Adrenal gland (tissue), 12 donors: ENCODE data around the gene KBTBD12. TPM values are rescaled to one million over a fixed set of nuclear protein-coding genes. Genes with fewer than 3 reads are reported as not detected.

Experiments
- DNase-seq, 7 donors: peaks; one replicate each; pipeline ENCODE4 v3.0.0-alpha.2; 2019 to 2020
- H3K27ac ChIP-seq, 5 donors: fragments of 200-600 bp; sonication (generic) in 4 of 5; 1 replicate in 3 of 5; 2 replicates in 2 of 5; pipeline versions ENCODE4 v1.5.1 to v1.8.0; 2016 to 2020; ENCODE audit warnings: mild to moderate bottlenecking in 1 of 5
- H3K27me3 ChIP-seq: fragments of 200-600 bp; 2 replicates; pipeline ENCODE4 v1.8.0; 2021
- H3K36me3 ChIP-seq, 2 donors: fragments of 200-600 bp; replicated peaks in 1 of 2; 1 replicate in 1 of 2; 2 replicates in 1 of 2; pipeline versions ENCODE4 v1.5.1 to v1.8.0; 2018 to 2022
- H3K4me1 ChIP-seq, 2 donors: fragments of 200-600 bp; replicated peaks in 1 of 2; 1 replicate in 1 of 2; 2 replicates in 1 of 2; pipeline versions ENCODE4 v1.5.1 to v1.8.0; 2018 to 2021
- H3K4me3 ChIP-seq, 4 donors: fragments of 200-600 bp; sonication (generic) in 3 of 4; one replicate each; pipeline ENCODE4 v1.5.1; 2016 to 2018
- H3K9me3 ChIP-seq, 3 donors: fragments of 200-600 bp; sonication (generic) in 1 of 3; replicated peaks in 1 of 3; 1 replicate in 2 of 3; 2 replicates in 1 of 3; pipeline versions ENCODE4 v1.5.1 to v1.8.0; 2016 to 2021
- POLR2A ChIP-seq, 2 donors: fragments of 450-650 bp; IDR thresholded peaks; one replicate each; pipeline ENCODE4 v1.6.1; 2017; ENCODE audit warnings: antibody characterized with exemption in 2 of 2, mild to moderate bottlenecking in 2 of 2, moderate library complexity in 1 of 2
- WGBS, 4 donors: extraction: QIAGEN DNeasy Blood & Tissue Kit in 2 of 4; methylation state at CpG; one replicate each; pipeline versions ENCODE4 v1.1.5 to v1.1.7; 2013 to 2017; 5-methylcytosine and 5-hydroxymethylcytosine counted together
- intact Hi-C, 2 donors: fragments of 100-400 bp; cut with DNase I; formaldehyde crosslinking; loops; one replicate each; pipeline versions ENCODE4 v1.14.1 to v1.15.0; 2022 to 2023
- polyA plus RNA-seq, 3 donors: library from polyadenylated mRNA; stranded (reverse); fragments of 200-250 nt in 2 of 3; fragments of 350-450 nt in 1 of 3; fragmentation: Illumina TruSeq in 1 of 3; extraction: RNeasy Lipid Tissue Mini Kit (QIAGEN cat#74804) in 1 of 3; gene quantifications; one replicate each; pipeline ENCODE4 v1.2.3, GENCODE V29; 2013 to 2014
- total RNA-seq, 9 donors: library from RNA; depleted of rRNA in 4 of 9; stranded (reverse); fragments of >200 nt in 4 of 9; fragments of 120-200 nt in 1 of 9; fragmentation: NEBNext Ultra II Directional in 1 of 9; extraction: Animal tissue kit (Norgen Biotek cat#: 25700) in 1 of 9; gene quantifications; one replicate each; pipeline versions ENCODE4 v1.1.0 to v1.2.4, GENCODE V29; 2013 to 2023
- TF ChIP-seq, protein P1 (sequence below), 6 experiments: fragments of 450-650 bp in 4 of 6; fragments of 200-600 bp in 2 of 6; sonication (generic) in 1 of 6; IDR thresholded peaks; 1 replicate in 5 of 6; 2 replicates in 1 of 6; pipeline versions ENCODE4 v1.5.1 to v1.8.0; 2016 to 2021; ENCODE audit warnings: antibody characterized with exemption in 6 of 6, mild to moderate bottlenecking in 2 of 6, moderate library complexity in 1 of 6
- donor health status: healthy with polysubstance abuse.
- donor health status: Bipolar disorder and iron deficiency.
- donor health status: DM: yes; HTN: yes; CAD: no.
- donor health status: DM: no; HTN: no; CAD: no.
- donor health status: DM: no; HTN: no; CAD: no.
- donor health status: DM: yes; HTN: yes; CAD: no.

Gene KBTBD12
- total and polyA plus RNA-seq, 12 donors = 0.07 to 0.95 (median 0.42) TPM

DNA sequence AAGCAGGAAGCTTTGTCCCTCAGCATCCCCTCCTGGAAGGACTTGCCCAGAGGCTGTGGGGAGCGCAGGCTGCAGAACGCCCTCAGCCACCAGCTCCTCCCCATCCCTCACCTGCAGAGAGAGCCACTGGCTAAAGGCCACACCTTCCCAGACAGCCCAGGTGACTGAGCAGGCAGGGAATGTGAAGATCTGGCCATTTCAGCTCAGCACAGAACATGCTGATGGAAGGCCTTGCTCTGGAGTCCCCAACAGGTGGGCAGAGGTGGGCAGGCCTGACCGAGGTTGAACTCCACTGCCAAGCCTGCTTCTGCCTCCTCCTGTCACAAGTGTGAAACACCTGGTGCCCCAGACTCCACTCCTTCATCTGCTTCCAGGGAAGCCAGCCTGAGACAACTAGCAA, 86.5 kb downstream of the KBTBD12 start:
- WGBS, 4 donors = 32 to 69% (median 67%) methylated on average over 2 to 3 of the region's 3 CpGs
- no peaks in the 10 kb centered on the region for H3K9me3 ChIP-seq
- peak in 1 of 7 donors; percentile 18 for DNase-seq
- H3K27ac ChIP-seq = no peak overlapping the region
- no peak for TF ChIP-seq POLR2A (IDR thresholded peaks at IDR 0.05)
- TF ChIP-seq, protein P1, sequence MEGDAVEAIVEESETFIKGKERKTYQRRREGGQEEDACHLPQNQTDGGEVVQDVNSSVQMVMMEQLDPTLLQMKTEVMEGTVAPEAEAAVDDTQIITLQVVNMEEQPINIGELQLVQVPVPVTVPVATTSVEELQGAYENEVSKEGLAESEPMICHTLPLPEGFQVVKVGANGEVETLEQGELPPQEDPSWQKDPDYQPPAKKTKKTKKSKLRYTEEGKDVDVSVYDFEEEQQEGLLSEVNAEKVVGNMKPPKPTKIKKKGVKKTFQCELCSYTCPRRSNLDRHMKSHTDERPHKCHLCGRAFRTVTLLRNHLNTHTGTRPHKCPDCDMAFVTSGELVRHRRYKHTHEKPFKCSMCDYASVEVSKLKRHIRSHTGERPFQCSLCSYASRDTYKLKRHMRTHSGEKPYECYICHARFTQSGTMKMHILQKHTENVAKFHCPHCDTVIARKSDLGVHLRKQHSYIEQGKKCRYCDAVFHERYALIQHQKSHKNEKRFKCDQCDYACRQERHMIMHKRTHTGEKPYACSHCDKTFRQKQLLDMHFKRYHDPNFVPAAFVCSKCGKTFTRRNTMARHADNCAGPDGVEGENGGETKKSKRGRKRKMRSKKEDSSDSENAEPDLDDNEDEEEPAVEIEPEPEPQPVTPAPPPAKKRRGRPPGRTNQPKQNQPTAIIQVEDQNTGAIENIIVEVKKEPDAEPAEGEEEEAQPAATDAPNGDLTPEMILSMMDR (IDR thresholded peaks at IDR 0.05) = no peak
- intact Hi-C loops = no loop called here
- no peaks in the 10 kb centered on the region for H3K27me3 ChIP-seq
- no peak overlapping the region for H3K4me3 ChIP-seq
- no peaks in the 10 kb centered on the region for H3K4me1 ChIP-seq
- H3K36me3 ChIP-seq = no peaks in the 10 kb centered on the region

DNA sequence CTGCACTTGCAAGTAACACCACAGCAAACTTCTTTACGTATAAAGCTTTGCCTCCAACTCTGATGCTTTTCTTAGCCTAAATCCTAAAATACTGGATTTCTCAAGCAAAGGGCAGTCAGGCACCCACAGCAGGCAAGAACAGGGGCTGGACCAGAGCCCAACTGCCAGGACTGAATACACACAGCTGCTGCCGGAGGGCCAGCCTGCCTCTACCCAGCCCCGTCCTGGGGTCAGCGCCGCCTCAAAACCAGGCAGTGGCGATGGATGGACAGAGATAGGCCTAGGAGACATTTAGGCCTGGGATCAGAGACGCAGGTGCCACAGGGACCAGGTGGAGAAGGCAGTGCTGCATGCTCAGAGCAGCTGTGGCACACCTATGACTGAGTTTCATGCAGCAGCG, 89.6 kb downstream of the KBTBD12 start:
- Histone ChIP-seq H3K9me3 (no peaks in the 10 kb centered on the region), H3K4me3 (no peak overlapping the region), H3K27me3 (no peaks in the 10 kb centered on the region), H3K27ac (no peak overlapping the region), H3K4me1 (no peaks in the 10 kb centered on the region), H3K36me3 (no peaks in the 10 kb centered on the region)
- TF ChIP-seq POLR2A (IDR thresholded peaks at IDR 0.05) = no peak
- TF ChIP-seq, protein P1 (IDR thresholded peaks at IDR 0.05) = no peak
- 84 to 91% (median 87%) methylated on average over 7 to 8 of the region's 8 CpGs for WGBS, 4 donors
- DNase-seq = no peak
- intact Hi-C loops = no loop called here

DNA sequence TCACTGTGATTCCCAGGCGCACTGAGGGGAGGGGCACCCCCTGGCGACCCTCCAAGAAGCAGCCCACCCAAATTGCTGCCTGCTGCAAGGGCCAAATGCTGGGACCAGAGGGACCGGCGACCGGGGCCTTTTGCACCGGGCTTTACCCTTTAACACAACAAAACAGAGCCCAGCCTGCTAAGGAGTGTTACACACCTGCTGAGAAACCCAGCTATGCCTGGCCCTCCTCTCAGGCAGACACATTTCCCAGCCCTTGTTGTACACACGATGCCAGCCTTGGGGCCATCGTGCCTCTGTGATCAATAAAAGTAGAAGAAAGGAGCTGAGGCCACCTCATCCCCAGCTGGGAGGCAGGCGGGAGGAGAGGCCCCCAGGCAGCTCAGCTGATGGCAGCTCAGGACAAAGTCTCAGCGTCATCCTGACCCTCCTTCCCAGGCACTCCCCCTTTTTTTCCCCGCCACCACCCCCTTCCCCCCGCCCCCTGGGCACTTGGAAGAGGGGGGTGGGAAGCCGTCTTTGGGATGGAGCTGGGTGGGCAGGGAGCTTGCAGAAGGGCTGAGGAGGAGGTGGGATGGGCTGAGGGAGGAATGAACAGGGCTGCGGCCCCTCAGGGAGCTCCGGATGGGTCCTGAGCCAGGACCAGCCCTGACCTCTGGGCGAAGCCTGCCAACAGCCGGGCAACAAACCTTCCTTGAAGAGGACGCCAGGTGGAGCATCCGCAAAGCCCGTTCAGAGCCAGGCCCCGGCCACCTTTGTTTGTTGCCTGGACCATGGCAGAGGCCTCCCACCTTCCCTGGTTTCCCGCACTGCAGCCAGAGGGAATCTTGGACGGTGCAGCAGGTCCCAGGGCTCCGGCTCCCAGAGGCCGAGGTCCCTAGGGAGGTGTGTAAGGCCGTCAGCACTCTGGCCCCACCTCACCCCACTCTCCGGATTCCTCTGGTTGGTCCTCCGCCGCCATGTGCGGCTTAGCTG, 91.3 kb downstream of the KBTBD12 start:
- no peak overlapping the region for H3K27ac ChIP-seq
- no peak for DNase-seq
- TF ChIP-seq POLR2A (IDR thresholded peaks at IDR 0.05) = no peak
- TF ChIP-seq, protein P1 (IDR thresholded peaks at IDR 0.05) = no peak
- no peaks in the 10 kb centered on the region for H3K36me3 ChIP-seq
- WGBS, 4 donors = 49 to 57% (median 53%) methylated on average over 18 to 30 of the region's 30 CpGs
- no peaks in the 10 kb centered on the region for H3K4me1 ChIP-seq
- no peak overlapping the region for H3K4me3 ChIP-seq
- no peaks in the 10 kb centered on the region for H3K9me3 ChIP-seq
- no peaks in the 10 kb centered on the region for H3K27me3 ChIP-seq
- intact Hi-C loops = no loop called here

DNA sequence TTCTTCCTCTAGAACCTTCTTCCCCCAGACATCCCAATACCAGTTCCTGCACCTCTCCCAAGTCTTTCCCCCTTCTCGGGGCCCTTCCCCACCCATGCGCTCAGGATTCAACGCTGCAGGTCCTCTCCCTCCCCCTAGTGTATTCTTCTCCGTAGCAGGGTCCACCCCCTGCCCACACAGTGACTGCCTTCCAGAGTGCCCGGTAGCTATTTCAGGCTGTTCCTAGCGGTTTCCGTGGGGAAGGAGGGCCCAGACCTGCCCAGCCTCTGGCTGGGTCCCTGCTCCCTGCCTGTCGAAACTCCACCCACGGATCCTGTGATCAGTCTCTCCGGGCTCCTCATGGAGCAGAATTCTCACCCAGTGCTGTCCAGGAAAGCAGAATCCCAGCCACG, 92.0 kb downstream of the KBTBD12 start:
- TF ChIP-seq, protein P1 (IDR thresholded peaks at IDR 0.05) = no peak
- TF ChIP-seq POLR2A (IDR thresholded peaks at IDR 0.05) = no peak
- 54 to 69% (median 60%) methylated on average over 11 of the region's 11 CpGs for WGBS, 4 donors

More for the DNA sequence above, 92.0 kb downstream of the KBTBD12 start:
- Histone ChIP-seq H3K4me3 (no peak overlapping the region), H3K4me1 (no peaks in the 10 kb centered on the region), H3K27ac (no peak overlapping the region), H3K27me3 (no peaks in the 10 kb centered on the region), H3K9me3 (no peaks in the 10 kb centered on the region), H3K36me3 (no peaks in the 10 kb centered on the region)
- DNase-seq = no peak
- intact Hi-C loops = no loop called here
